ENCODE data around the gene WWTR1. TPM values are rescaled to one million over a fixed set of nuclear protein-coding genes. Genes with fewer than 3 reads are reported as not detected.

The WWTR1 gene
- total and polyA plus RNA-seq, 2 donors (not counting 3 experiments of a cell fraction or from before 2014, with no cell fraction given), result 210 to 341 TPM

GRCh38 chr3:149571381-149571780 lies 86.4 kb downstream of the WWTR1 start:
- Histone ChIP-seq H3K4me1 (ENCODE audit: control insufficient read depth, extremely low read depth, insufficient read depth, low read length) (peaks cover 65% of the 10 kb centered on the region), H2AFZ (ENCODE audit: low read depth, low read length) (no peak overlapping the region), H4K20me1 (replicated peaks; ENCODE audit: control insufficient read depth, extremely low read depth, insufficient read depth, low read length) (no peaks in the 10 kb centered on the region), H3K79me2 (ENCODE audit: control insufficient read depth, insufficient read depth, low read length) (peaks cover 85% of the 10 kb centered on the region), H3K4me3 (replicated peaks in 1 of 3; ENCODE audit: insufficient read depth in 1 of 3, low read depth in 1 of 3, low read length in 3 of 3) (no peak overlapping the region), H3K36me3 (ENCODE audit: control insufficient read depth in 2 of 2, extremely low read depth in 1 of 2, insufficient read depth in 2 of 2, low read length in 2 of 2) (peaks cover 10 to 23% of the 10 kb centered on the region in 2 experiments), H3K27ac (ENCODE audit: insufficient read depth, low read depth, low read length) (no peak overlapping the region), H3K27me3 (ENCODE audit: control insufficient read depth in 2 of 2, insufficient read depth in 2 of 2, low read length in 2 of 2) (no peaks in the 10 kb centered on the region), H3K9me1 (replicated peaks; ENCODE audit: control insufficient read depth, extremely low read depth, insufficient read depth, low read length) (no peaks in the 10 kb centered on the region), H3K9ac (replicated peaks; ENCODE audit: extremely low read depth, insufficient read depth, low read length) (no peak overlapping the region), H3K4me2 (ENCODE audit: insufficient read depth, low read length) (no peak overlapping the region), H3K9me3 (replicated peaks; ENCODE audit: control insufficient read depth, insufficient read depth, low read length) (no peaks in the 10 kb centered on the region)
- ChIA-PET POLR2A (interaction anchor here (1.1 to 1.3 kb wide), 2 partner anchors 12 to 38 kb away, joined by 3 read pairs; no protein-coding TSS in a partner anchor), CTCF (interaction anchor here (1.6 to 5.6 kb wide), 2 partner anchors 38 to 85 kb away, joined by 3 to 92 read pairs; partner anchors contain the start of gene WWTR1)
- BruUV-seq (replicated peaks), result no TSS peak
- dilution Hi-C loops (cut with MboI; ENCODE audit: extremely low pct_ligation_motif_present, low sequenced_read_pairs) (no loop called here), intact Hi-C loops (cut with micrococcal nuclease) (no loop called here)
- DNase-seq (ENCODE audit: low read depth, low spot score) (no peak), FAIRE-seq (no peak)
- no peak for TF ChIP-seq EZH2 (IDR thresholded peaks at IDR 0.05; ENCODE audit: borderline replicate concordance, low read depth, low read length, severe bottlenecking)
- TF ChIP-seq JUN (IDR thresholded peaks at IDR 0.05; ENCODE audit: borderline replicate concordance, insufficient read depth, insufficient read length, low read depth), result no peak
- no peak for TF ChIP-seq MYC (IDR thresholded peaks at IDR 0.05; ENCODE audit: low read depth, low read length)
- peak; percentile 42 for TF ChIP-seq GATA2 (IDR thresholded peaks at IDR 0.05; ENCODE audit: insufficient read depth, insufficient read length, low read depth, low read length)
- no peak for TF ChIP-seq MAX (IDR thresholded peaks at IDR 0.05; ENCODE audit: insufficient read depth, insufficient read length)
- no peak for TF ChIP-seq POLR2A (IDR thresholded peaks at IDR 0.05; ENCODE audit: low read depth, low read length)

GRCh38 chr3:149570016-149570415 lies 87.8 kb downstream of the WWTR1 start:
- POLR2A ChIA-PET, result interaction anchor here (1.3 kb wide), 1 partner anchor 39 kb away, joined by 3 read pairs; no protein-coding TSS in a partner anchor
- H4K20me1 ChIP-seq (replicated peaks; ENCODE audit: control insufficient read depth, extremely low read depth, insufficient read depth, low read length), result no peaks in the 10 kb centered on the region
- H3K4me3 ChIP-seq (replicated peaks in 1 of 3; ENCODE audit: insufficient read depth in 1 of 3, low read depth in 1 of 3, low read length in 3 of 3), result no peak overlapping the region
- DNase-seq (ENCODE audit: low read depth, low spot score), result no peak
- no peak for FAIRE-seq
- dilution Hi-C loops (cut with MboI; ENCODE audit: extremely low pct_ligation_motif_present, low sequenced_read_pairs) (no loop called here), intact Hi-C loops (cut with micrococcal nuclease) (no loop called here)
- BruUV-seq (replicated peaks), result no TSS peak
- H3K9me1 ChIP-seq (replicated peaks; ENCODE audit: control insufficient read depth, extremely low read depth, insufficient read depth, low read length), result no peaks in the 10 kb centered on the region
- CTCF ChIA-PET, result interaction anchor here (0.6 to 5.8 kb wide), 15 partner anchors 10 to 201 kb away, joined by 3 to 92 read pairs (median 13); partner anchors contain the start of genes COMMD2 and WWTR1
- TF ChIP-seq FOS (IDR thresholded peaks at IDR 0.05; ENCODE audit: borderline replicate concordance, insufficient read depth, low read length) (no peak), MYC (IDR thresholded peaks at IDR 0.05; ENCODE audit: low read depth, low read length) (no peak), CTCF (IDR thresholded peaks at IDR 0.05; ENCODE audit: extremely low read depth in 1 of 2, insufficient read depth in 1 of 2, low read depth in 1 of 2, low read length in 2 of 2) (no peak), POLR2A (IDR thresholded peaks at IDR 0.05; ENCODE audit: low read depth, low read length) (no peak), JUN (IDR thresholded peaks at IDR 0.05; ENCODE audit: borderline replicate concordance, insufficient read depth, insufficient read length, low read depth) (no peak)
- peaks cover 10 to 23% of the 10 kb centered on the region in 2 experiments for H3K36me3 ChIP-seq (ENCODE audit: control insufficient read depth in 2 of 2, extremely low read depth in 1 of 2, insufficient read depth in 2 of 2, low read length in 2 of 2)
- no peak overlapping the region for H3K27ac ChIP-seq (ENCODE audit: insufficient read depth, low read depth, low read length)
- H3K4me1 ChIP-seq (ENCODE audit: control insufficient read depth, extremely low read depth, insufficient read depth, low read length), result peaks cover 54% of the 10 kb centered on the region
- no peak overlapping the region for H2AFZ ChIP-seq (ENCODE audit: low read depth, low read length)
- H3K9ac ChIP-seq (replicated peaks; ENCODE audit: extremely low read depth, insufficient read depth, low read length), result no peak overlapping the region
- peaks cover 91% of the 10 kb centered on the region for H3K79me2 ChIP-seq (ENCODE audit: control insufficient read depth, insufficient read depth, low read length)
- H3K9me3 ChIP-seq (replicated peaks; ENCODE audit: control insufficient read depth, insufficient read depth, low read length), result no peaks in the 10 kb centered on the region
- no peak overlapping the region for H3K4me2 ChIP-seq (ENCODE audit: insufficient read depth, low read length)
- H3K27me3 ChIP-seq (ENCODE audit: control insufficient read depth in 2 of 2, insufficient read depth in 2 of 2, low read length in 2 of 2), result no peaks in the 10 kb centered on the region
